Mesendoderm (in vitro differentiated cells): ENCODE results near the gene ATG101.

Experiments used
- DNase-seq: peaks from one replicate; pipeline ENCODE4 v3.0.0; 2013
- H2AK5ac ChIP-seq: 2 replicates; pipeline ENCODE4 v1.6.1; 2013; ENCODE audit warnings: low read length, inconsistent platforms
- H2BK120ac ChIP-seq: 2 replicates; pipeline ENCODE4 v1.6.1; 2013; ENCODE audit warnings: low read depth, mild to moderate bottlenecking, low read length, moderate library complexity, mixed read lengths
- H2BK15ac ChIP-seq: replicated peaks from 2 replicates; pipeline ENCODE4 v1.6.1; 2013; ENCODE audit warnings: low read depth, mild to moderate bottlenecking, moderate library complexity
- H2BK5ac ChIP-seq: 2 replicates; pipeline ENCODE4 v1.6.1; 2013; ENCODE audit warnings: low read length, inconsistent platforms
- H3K18ac ChIP-seq: 2 replicates; pipeline ENCODE4 v1.6.1; 2013; ENCODE audit warnings: mild to moderate bottlenecking, low read length, mixed read lengths
- H3K23ac ChIP-seq: one replicate; pipeline ENCODE4 v1.6.1; 2013; ENCODE audit warnings: low read length
- H3K27ac ChIP-seq: 2 replicates; pipeline ENCODE4 v1.5.1; 2013; ENCODE audit warnings: low read depth, mild to moderate bottlenecking, inconsistent platforms, low read length, moderate library complexity
- H3K27me3 ChIP-seq: 2 replicates; pipeline ENCODE4 v1.6.1; 2013; ENCODE audit warnings: low read length, control low read depth, mild to moderate bottlenecking, inconsistent platforms; ENCODE audit not compliant: insufficient read depth, poor library complexity
- H3K36me3 ChIP-seq: 2 replicates; pipeline ENCODE4 v1.6.1; 2013; ENCODE audit warnings: low read length, inconsistent platforms; ENCODE audit not compliant: control insufficient read depth, insufficient read depth
- H3K4ac ChIP-seq: one replicate; pipeline ENCODE4 v1.6.1; 2013; ENCODE audit warnings: low read depth, mild to moderate bottlenecking, low read length, moderate library complexity
- H3K4me1 ChIP-seq: 2 replicates; pipeline ENCODE4 v1.6.1; 2013; ENCODE audit warnings: low read depth, low read length, inconsistent platforms; ENCODE audit not compliant: control insufficient read depth
- H3K4me2 ChIP-seq: 2 replicates; pipeline ENCODE4 v1.6.1; 2013; ENCODE audit warnings: low read length
- H3K4me3 ChIP-seq: 2 replicates; pipeline ENCODE4 v1.5.1; 2013; ENCODE audit warnings: mild to moderate bottlenecking, low read length
- H3K56ac ChIP-seq: one replicate; pipeline ENCODE4 v1.6.1; 2013; ENCODE audit warnings: low read length
- H3K79me1 ChIP-seq: 2 replicates; pipeline ENCODE4 v1.6.1; 2013; ENCODE audit warnings: low read length, inconsistent platforms
- H3K79me2 ChIP-seq: 2 replicates; pipeline ENCODE4 v1.6.1; 2013; ENCODE audit warnings: mild to moderate bottlenecking, low read length; ENCODE audit not compliant: control insufficient read depth, insufficient read depth
- H3K9ac ChIP-seq: 2 replicates; pipeline ENCODE4 v1.6.1; 2013; ENCODE audit warnings: low read length, inconsistent platforms
- H4K5ac ChIP-seq: one replicate; pipeline ENCODE4 v1.6.1; 2013; ENCODE audit warnings: low read length
- H4K8ac ChIP-seq: one replicate; pipeline ENCODE4 v1.6.1; 2013; ENCODE audit warnings: low read depth, mild to moderate bottlenecking, control low read depth, low read length, moderate library complexity
- WGBS: extraction: QIAGEN DNeasy Blood & Tissue Kit; methylation state at CpG from one replicate; pipeline ENCODE4 v1.1.7; 2013; ENCODE audit warnings: low lambda C conversion rate, missing lambda C conversion rate; ENCODE audit not compliant: insufficient coverage; ENCODE audit errors: extremely low coverage; 5-methylcytosine and 5-hydroxymethylcytosine counted together

The ATG101 gene

DNA sequence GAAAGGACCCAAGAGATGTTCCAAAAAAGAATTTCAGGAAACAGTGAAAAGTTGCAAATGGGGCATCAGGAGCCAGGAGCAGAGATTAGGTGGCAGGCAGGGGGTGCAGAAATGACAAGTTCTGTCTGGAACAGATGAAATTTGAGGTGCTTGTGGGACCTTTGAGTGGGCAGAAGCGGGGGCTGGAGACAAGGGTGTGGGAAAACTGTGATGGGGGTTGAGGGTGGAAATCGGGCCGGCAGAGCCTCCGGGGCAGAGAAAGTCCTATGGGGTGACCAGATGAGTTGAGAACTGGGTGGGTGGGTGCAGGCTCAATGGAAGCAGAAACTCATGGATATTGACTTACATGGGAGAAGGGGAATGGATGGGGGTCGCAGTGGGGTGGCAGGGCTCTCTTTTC, 20.1 kb upstream of the ATG101 start:
- no CpG with 5 or more reads among the region's 5 CpGs for WGBS
- Histone ChIP-seq H3K9ac (no peak overlapping the region), H3K56ac (no peak overlapping the region)

GRCh38 chr12:52050116-52050757, 19.5 kb upstream of the ATG101 start:
- Histone ChIP-seq H3K4me2 (peak overlapping the region; percentile 97), H2BK120ac (no peak overlapping the region), H4K8ac (no peak overlapping the region), H3K18ac (no peak overlapping the region), H2BK5ac (no peak overlapping the region), H3K79me1 (no peaks in the 10 kb centered on the region), H3K36me3 (no peaks in the 10 kb centered on the region), H3K27ac (no peak overlapping the region), H4K5ac (no peak overlapping the region), H3K56ac (peak overlapping the region; percentile 92), H3K9ac (peak overlapping the region; percentile 81), H2AK5ac (no peak overlapping the region), H2BK15ac (no peak overlapping the region), H3K79me2 (no peaks in the 10 kb centered on the region), H3K23ac (peak overlapping the region; percentile 89), H3K4ac (no peak overlapping the region), H3K27me3 (no peaks in the 10 kb centered on the region), H3K4me1 (peaks cover 8% of the 10 kb centered on the region), H3K4me3 (peak overlapping the region; percentile 37)
- DNase-seq, result peak; percentile 44
- WGBS, result no CpG with 5 or more reads among the region's 16 CpGs

More for the DNA sequence above, 20.1 kb upstream of the ATG101 start:
- Histone ChIP-seq H3K4me3 (no peak overlapping the region), H2BK120ac (no peak overlapping the region), H2AK5ac (no peak overlapping the region), H3K4me2 (no peak overlapping the region), H3K36me3 (no peaks in the 10 kb centered on the region), H4K5ac (no peak overlapping the region), H3K4me1 (peaks cover 8% of the 10 kb centered on the region), H3K79me2 (no peaks in the 10 kb centered on the region), H2BK5ac (no peak overlapping the region), H3K18ac (no peak overlapping the region), H2BK15ac (no peak overlapping the region), H3K79me1 (no peaks in the 10 kb centered on the region), H4K8ac (no peak overlapping the region), H3K4ac (no peak overlapping the region), H3K27ac (no peak overlapping the region), H3K27me3 (no peaks in the 10 kb centered on the region), H3K23ac (no peak overlapping the region)
- DNase-seq, result no peak

GRCh38 chr12:52050758-52051541, 18.8 kb upstream of the ATG101 start, which contains the start of gene NR4A1:
Gene NR4A1, plus strand, starts transcription at chr12:52051442. Its CDS starts 2,887 bp downstream, at chr12:52054329.
- Histone ChIP-seq H2BK15ac (no peak within 1 kb of the TSS), H3K4me2 (peak within 1 kb of the TSS; percentile 97), H3K4me1 (peaks cover 8% of the 10 kb centered on the region), H3K79me2 (no peaks in the 10 kb centered on the region), H3K18ac (no peak within 1 kb of the TSS), H3K27me3 (no peaks in the 10 kb centered on the region), H4K5ac (no peak within 1 kb of the TSS), H3K36me3 (no peaks in the 10 kb centered on the region), H2AK5ac (no peak within 1 kb of the TSS), H2BK120ac (no peak within 1 kb of the TSS), H3K9ac (peak within 1 kb of the TSS; percentile 81), H3K56ac (peak within 1 kb of the TSS; percentile 92), H4K8ac (no peak within 1 kb of the TSS), H3K27ac (no peak within 1 kb of the TSS), H3K4ac (no peak within 1 kb of the TSS), H3K79me1 (no peaks in the 10 kb centered on the region), H2BK5ac (no peak within 1 kb of the TSS), H3K4me3 (peak within 1 kb of the TSS; percentile 37), H3K23ac (peak within 1 kb of the TSS; percentile 89)
- DNase-seq, result peak; percentile 89
- no CpG with 5 or more reads among the region's 77 CpGs for WGBS

DNA sequence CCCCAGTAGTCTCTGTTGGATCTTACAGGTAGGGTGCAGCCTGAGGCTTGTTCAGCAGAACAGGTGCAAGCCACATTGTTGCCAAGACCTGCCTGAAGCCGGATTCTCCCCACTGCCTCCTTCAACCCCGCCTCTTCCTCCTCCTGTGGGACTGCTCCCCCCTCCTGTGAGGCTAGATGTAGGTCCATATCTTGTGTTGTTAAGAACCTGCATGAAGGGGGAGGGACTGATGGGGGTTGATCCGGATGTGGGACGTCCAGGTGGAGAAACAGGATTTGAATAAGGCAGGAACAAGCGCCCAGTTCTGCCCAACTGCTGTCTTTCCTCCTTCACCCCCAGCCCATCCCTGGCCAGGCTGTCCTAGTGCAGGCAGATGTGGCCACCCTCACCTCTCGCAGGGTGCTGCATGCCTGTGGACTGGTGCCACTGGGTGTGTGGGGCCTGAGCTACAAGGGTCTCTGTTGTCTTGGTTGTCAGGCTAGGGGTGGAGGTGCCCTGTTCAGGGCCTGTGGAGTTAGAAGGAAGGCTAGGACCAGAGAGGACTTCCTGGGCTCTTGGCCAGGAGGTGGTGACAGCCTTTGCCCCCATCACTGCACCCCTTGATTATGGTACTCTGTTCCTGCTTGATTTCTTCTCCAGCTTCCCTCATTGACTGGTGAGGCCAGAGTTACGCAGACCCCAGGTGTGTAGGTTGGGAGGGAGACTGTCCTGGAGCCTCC, 17.2 kb upstream of the ATG101 start:
- Histone ChIP-seq H3K4ac (no peak overlapping the region), H3K4me3 (no peak overlapping the region), H3K4me1 (peaks cover 8% of the 10 kb centered on the region), H3K9ac (no peak overlapping the region), H3K56ac (peak overlapping the region; percentile 22), H2AK5ac (no peak overlapping the region), H2BK5ac (no peak overlapping the region), H3K27me3 (no peaks in the 10 kb centered on the region), H2BK120ac (no peak overlapping the region), H3K27ac (no peak overlapping the region), H3K4me2 (no peak overlapping the region), H4K5ac (no peak overlapping the region), H3K79me1 (no peaks in the 10 kb centered on the region), H4K8ac (no peak overlapping the region), H3K36me3 (no peaks in the 10 kb centered on the region), H3K23ac (peak overlapping the region; percentile 37), H3K79me2 (no peaks in the 10 kb centered on the region), H3K18ac (no peak overlapping the region), H2BK15ac (no peak overlapping the region)
- no CpG with 5 or more reads among the region's 7 CpGs for WGBS
- DNase-seq, result peak; percentile 17

DNA sequence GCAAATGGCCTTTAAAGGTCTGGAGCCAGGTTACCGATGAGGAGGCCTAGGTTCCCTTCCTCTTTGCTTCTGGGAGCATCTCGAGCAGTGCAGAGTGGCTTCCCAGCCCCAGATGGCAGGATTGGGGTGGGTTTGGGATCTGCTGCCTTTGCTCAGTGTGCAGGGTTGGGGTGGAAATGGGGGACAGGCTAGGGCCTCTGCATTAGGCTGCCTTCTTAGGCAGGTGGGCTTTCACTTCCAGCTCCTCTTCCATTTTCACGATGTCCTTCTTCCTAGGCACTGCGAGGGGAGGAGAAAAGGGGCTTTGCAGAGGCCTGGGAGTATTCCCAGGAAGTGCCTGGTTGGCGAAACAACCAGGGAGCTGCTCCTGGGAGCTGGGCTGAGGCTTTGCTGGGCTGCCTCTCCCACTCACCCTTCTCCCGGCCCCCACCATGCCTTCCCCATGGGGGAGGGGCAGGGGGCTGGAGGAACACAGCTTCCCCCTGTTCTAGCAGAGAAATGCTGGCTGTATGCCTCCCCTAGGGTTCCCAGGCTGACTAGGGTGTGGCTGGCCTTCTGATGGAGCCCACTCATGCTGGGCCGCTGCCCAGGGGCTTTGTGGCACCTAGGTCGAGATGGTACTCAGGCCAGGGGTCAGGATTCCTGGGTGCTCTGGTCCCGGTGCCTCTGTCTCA, 16.1 kb upstream of the ATG101 start:
- no peak overlapping the region for H2BK120ac ChIP-seq
- no peak overlapping the region for H2BK5ac ChIP-seq
- no peaks in the 10 kb centered on the region for H3K79me2 ChIP-seq
- no CpG with 5 or more reads among the region's 9 CpGs for WGBS
- H3K4me1 ChIP-seq, result peaks cover 8% of the 10 kb centered on the region
- no peak overlapping the region for H2BK15ac ChIP-seq
- no peak overlapping the region for H4K5ac ChIP-seq
- H3K27ac ChIP-seq, result no peak overlapping the region
- H3K4ac ChIP-seq, result no peak overlapping the region
- H3K36me3 ChIP-seq, result no peaks in the 10 kb centered on the region
- H4K8ac ChIP-seq, result no peak overlapping the region
- H2AK5ac ChIP-seq, result no peak overlapping the region
- no peaks in the 10 kb centered on the region for H3K27me3 ChIP-seq
- H3K4me3 ChIP-seq, result no peak overlapping the region
- H3K56ac ChIP-seq, result no peak overlapping the region
- no peak overlapping the region for H3K18ac ChIP-seq
- DNase-seq, result no peak
- no peak overlapping the region for H3K23ac ChIP-seq
- H3K79me1 ChIP-seq, result no peaks in the 10 kb centered on the region
- H3K9ac ChIP-seq, result no peak overlapping the region
- no peak overlapping the region for H3K4me2 ChIP-seq
